T-helper 2 cell treated with Interferon-gamma antibody and Interleukin-4, amounts not matched to agents 100 ng/mL and 5 ng/mL, for 36 hours (primary cell): Measurements from ENCODE around the gene PARL. TPM values are rescaled to one million over a fixed set of nuclear protein-coding genes. Genes with fewer than 3 reads are reported as not detected.
"Not testable (repeated sequence)": the region's sequence is repeated elsewhere in the genome, so short reads cannot be mapped to it uniquely, and the experiment has no call there.

ENCODE experiments used
- intact Hi-C: fragments of 100-400 bp; cut with micrococcal nuclease; formaldehyde crosslinking; loops from one replicate; pipeline ENCODE4 v1.15.1; 2023
- total RNA-seq: library from RNA; stranded (reverse); gene quantifications from 2 replicates; pipeline ENCODE4 v1.2.3, GENCODE V29; 2022

The PARL gene
- total RNA-seq, 1 donor from 2014 or later, result 53.2 TPM

- intact Hi-C loops, result no loop called here
These were observed 20.4 kb upstream of the PARL start for GRCh38 chr3:183904833-183905780.

DNA sequence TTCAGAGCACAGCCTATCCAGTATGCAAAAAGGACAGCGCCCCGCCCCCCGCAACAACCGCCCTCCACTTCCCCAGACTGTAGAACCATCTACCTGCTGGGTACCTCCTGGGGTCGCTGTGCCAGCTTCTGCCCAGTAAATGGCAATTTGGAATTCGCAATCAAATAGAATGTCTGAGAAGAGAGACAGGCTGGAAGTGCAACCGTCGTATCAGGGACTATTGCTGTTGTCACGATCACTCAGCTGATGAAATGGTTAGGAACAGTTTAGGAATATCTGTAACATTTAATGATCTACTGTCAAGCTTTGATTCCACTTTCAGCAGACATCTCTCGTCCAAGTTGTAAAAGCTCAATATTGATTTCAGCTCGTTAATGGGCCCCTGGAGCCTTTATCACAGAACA lies 13.3 kb upstream of the PARL start:
- intact Hi-C loops, result loop anchor here (5.0 kb wide), 2 partner anchors 234 to 644 kb away; no protein-coding TSS in a partner anchor

DNA sequence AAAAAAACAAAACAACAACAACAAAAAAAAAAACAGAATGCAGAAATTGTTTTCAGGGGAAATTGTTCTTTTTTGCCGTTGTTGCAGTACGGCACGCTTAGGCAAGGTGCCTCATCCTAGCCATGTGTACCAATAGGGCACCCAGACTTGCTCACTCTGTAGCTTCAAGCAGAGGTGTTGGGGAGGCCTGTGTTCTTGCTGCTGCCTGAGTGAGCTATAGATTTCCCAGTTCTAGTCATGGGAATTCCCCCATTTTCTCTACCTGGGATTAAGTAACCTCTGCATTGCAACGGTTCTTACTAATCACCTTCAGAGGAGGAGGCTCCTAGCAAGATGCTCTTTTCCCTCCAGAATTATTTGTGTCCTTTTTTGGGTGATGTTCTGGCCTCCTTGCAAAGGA lies 12.9 kb upstream of the PARL start:
- intact Hi-C loops, result loop anchor here (5.0 kb wide), 2 partner anchors 235 to 645 kb away; no protein-coding TSS in a partner anchor

DNA sequence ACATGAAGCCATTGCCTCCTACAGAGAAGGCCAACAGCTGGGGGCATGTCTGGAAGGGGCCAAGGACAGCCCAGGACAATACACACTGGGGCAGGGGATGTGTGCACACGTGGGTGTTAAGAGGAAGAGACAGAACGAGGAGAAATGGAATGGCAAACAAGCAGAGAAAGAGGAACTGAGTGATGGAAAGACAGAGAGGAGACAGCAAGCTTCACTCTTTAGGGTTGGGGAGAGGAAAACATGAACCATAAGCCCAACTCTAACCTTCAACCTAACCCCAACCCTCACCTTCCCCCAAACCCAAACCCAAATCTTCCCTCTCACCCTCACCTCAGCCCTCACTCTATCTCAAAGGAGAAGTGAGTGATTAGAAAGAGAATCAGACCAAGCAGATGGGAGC lies 11.9 kb upstream of the PARL start:
- intact Hi-C loops, result loop anchor here (5.0 kb wide), 2 partner anchors 236 to 646 kb away; no protein-coding TSS in a partner anchor

DNA sequence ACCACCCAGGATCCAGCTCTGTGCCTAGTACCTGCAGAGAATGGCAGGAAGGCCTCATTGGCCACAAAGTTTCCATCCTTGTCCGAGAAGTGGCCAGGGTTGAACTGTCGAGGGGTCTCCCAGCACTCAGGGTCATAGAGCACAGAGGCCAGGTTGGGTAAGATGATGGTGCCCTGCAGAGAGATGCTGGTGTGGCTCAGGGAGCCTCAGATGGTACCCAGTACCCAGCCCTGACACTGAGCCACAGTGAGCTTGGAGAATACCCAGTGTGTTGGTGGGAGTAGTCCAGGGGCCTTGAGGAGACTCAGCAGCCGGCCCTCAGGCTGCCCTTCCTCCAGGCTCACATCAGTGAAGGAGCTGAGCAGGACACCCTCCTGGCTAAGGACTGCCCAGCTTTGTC lies 11.5 kb upstream of the PARL start:
- intact Hi-C loops, result loop anchor here (5.0 kb wide), 2 partner anchors 236 to 646 kb away; no protein-coding TSS in a partner anchor

GRCh38 chr3:183895774-183896173 lies 11.1 kb upstream of the PARL start:
- intact Hi-C loops, result loop anchor here (1.0 to 5.0 kb wide), 5 partner anchors 122 to 647 kb away; partner anchors contain the start of gene ABCC5

DNA sequence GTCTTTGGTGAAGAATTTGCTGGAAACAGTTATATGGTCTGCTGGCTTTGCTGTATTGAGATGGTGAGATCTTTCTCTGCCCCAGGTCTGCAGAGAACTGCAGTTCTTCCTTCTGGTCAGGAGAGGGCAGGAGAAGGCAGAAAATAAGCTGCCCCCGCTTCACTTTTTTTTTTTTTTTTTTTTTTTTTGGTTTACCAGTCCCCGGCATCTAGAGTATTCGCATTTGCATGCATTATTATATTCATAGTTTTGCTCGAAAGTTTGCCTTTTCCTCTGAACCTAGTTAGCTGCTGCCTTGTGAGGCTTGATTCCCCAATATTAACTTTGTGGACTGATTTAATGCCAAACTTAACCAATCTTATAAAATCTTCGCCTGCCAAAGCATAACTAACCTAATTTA lies 10.6 kb upstream of the PARL start:
- intact Hi-C loops, result loop anchor here (1.0 to 5.0 kb wide), 5 partner anchors 122 to 647 kb away; partner anchors contain the start of gene ABCC5

DNA sequence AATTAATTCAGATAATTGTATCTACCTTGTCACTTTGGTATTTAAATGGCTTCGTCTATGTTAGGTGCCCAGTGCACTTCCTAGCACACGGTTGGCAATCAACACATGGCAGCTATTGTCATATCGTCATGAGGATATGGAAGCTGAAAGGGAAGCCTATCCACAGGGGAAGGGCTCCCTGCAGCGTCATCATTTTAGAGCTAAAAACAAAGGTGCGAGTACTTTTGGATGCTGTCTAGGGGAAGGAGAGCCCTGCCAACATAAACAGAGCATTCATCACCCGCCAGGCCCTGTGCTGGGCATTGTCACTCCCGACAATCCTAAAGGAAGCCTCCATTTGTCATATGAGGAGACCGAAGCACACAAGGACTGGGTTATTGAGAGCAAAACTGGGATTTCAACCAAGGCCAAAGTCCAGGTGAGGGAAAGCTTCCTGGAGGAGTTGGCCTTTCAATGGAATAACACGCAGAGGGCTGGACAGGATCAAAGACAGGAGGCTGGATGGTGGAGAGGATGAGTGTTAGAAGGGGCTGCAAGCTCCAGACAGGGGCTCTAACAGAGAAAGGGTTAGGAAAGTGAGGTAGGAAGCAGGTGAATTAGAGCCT lies 8.0 kb upstream of the PARL start:
- intact Hi-C loops, result no loop called here

DNA sequence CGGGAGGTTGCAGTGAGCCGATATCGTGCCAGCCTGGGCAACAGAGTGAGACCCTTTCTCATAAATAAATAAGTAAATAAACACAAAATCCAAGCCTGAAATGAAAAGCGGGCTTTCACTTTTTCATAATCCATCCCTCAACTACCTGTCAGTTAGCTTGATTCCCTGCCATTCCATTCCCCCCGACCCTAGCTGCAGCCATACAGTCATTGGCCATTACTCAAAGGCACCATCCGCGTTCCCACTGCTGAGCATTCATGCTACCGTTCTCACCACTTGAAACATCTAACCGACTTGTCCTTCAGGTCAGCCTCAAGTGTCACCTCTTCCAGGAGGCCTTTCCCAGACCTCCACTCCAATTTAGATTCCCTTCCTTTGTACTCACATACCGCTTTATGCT lies 1.1 kb upstream of the PARL start:
- intact Hi-C loops, result loop anchor here (1.0 to 2.0 kb wide), 5 partner anchors 119 to 477 kb away; partner anchors contain the start of gene ABCC5

GRCh38 chr3:183884097-183884426 lies 618 bp downstream of the PARL start:
- intact Hi-C loops, result loop anchor here (1.0 to 5.0 kb wide), 8 partner anchors 62 to 479 kb away; partner anchors contain the start of genes ALG3, AP2M1 and EEF1AKMT4

GRCh38 chr3:183883291-183884096 lies 1.2 kb downstream of the PARL start:
- intact Hi-C loops, result loop anchor here (1.0 to 5.0 kb wide), 8 partner anchors 61 to 479 kb away; partner anchors contain the start of genes ALG3, AP2M1 and EEF1AKMT4

GRCh38 chr3:183880121-183880520 lies 4.6 kb downstream of the PARL start:
- intact Hi-C loops, result loop anchor here (5.0 kb wide), 2 partner anchors 58 to 367 kb away; partner anchors contain the start of genes ALG3 and EEF1AKMT4

DNA sequence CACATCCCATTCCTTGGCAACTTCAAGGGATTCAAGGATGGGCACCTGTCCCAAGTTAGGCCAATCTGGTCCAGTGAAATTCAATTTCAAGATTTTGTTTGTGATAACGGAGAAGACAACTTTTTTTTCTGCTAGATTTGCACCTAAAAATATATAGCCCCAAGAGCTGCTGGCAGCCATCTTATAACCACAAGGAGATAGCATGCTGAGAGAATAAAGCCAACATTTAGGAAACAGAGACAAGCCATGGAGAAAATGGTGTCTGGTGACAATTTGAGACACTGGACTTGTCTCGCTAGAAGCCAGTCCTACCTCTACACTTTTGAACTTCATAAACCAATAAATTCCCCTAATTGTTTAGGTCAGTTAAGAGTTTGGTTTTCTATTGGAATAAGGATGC lies 5.4 kb downstream of the PARL start:
- intact Hi-C loops, result no loop called here

DNA sequence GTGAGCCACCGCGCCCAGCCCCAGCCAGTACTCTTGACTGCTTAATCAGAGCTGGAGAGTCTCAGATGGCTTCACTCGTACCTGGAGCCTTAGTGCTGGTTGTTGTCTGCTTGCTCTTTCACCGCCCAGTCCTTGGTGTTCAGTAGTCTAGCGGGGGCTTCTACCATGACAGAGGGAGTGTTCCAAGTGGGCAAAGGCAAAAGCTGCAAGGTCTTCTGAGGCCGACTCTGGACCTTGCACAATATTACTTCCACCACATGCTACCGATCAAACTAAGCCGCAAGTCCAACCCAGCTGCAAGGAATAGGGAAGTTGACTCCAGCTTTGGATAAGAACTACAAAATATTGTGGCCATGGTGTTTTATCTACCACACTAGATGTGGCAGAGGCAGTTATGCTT lies 6.6 kb downstream of the PARL start:
- intact Hi-C loops, result no loop called here

GRCh38 chr3:183877227-183877626 lies 7.5 kb downstream of the PARL start:
- intact Hi-C loops, result not testable (repeated sequence)

DNA sequence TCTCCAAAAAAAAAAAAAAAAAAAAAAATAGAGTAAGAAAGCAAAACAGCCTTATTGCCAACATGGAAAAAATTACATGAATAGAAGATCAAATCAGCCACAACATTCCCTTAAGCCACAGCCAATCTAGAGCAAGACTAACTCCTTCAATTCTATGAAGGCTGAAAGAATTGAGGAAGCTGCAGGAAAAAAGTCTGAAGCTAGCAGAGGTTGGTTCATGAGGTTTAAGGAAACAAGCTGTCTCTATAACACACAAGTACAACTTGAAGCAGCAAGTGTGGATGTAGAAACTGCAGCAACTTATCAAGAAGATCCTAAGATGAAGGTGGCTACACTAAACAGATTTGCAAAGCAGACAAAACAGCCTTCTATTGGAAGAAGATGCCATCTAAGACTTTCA lies 9.3 kb downstream of the PARL start:
- intact Hi-C loops, result no loop called here

DNA sequence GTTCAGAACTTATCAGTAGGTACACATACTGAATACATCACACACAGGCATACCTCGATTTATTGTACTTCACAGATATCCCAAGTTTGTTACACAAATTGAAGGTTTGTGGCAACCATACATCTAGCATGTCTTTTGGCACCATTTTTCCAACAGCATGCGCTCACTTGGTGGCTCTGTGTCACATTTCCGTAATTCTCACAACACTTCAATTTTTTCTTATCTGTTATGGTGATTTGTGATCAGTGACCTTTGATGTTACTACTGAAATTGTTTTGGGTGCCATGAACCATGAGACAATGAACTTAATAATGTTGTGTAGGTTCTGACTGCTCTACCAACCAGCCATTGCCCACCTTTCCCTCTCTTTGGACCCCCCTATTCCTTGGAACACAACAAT lies 10.8 kb downstream of the PARL start:
- intact Hi-C loops, result no loop called here

DNA sequence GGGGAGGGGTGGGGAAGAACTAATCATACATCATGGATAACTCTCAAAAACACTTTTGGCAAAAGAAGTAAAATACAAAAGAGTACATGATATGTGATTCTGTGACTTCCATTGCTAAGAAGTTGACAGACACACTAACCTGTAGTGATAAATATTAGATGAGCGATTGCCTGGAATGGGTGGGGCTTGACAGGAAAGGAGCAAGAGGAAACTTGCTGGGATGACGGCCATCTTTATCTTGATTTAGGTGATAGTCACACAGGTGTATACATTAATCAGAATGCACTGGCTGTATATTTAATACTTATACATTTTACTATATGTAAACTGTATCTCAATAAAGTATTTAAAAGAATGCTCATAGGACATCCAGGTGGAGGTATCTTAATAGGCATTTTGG lies 13.1 kb downstream of the PARL start:
- intact Hi-C loops, result no loop called here

GRCh38 chr3:183870563-183870962 lies 14.1 kb downstream of the PARL start:
- intact Hi-C loops, result no loop called here

- intact Hi-C loops, result no loop called here
These were observed 15.9 kb downstream of the PARL start for GRCh38 chr3:183868796-183869195.

DNA sequence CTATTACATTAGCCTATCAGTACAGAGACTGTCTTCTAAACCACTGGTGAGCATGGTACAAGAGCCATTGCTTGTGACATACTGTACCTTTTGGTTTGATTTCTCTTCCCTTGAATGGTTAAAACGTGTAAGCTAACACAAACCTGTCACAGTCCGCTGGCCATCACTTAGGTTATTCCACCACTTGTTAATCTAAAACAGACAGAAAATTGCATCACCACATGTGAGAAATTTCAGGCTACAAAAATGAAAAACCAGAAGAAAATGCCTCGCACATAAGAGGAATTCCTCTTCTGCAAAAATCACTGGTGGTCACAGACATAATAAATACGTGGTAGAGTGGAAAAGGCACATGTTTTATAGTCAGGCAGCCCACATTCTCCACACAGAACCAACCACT lies 22.1 kb downstream of the PARL start:
- intact Hi-C loops, result no loop called here
